BLaER1 (cell line): ENCODE results near the gene HPDL.
"Not testable (repeated sequence)": the region's sequence is repeated elsewhere in the genome, so short reads cannot be mapped to it uniquely, and the experiment has no call there.

Experiments
- H3K27ac ChIP-seq: shearing (Covaris generic); formaldehyde crosslinking; 2 replicates; pipeline ENCODE4 v1.8.1; 2022
- H3K27me3 ChIP-seq: shearing (Covaris generic); formaldehyde crosslinking; 2 replicates; pipeline ENCODE4 v1.8.1; 2022
- H3K36me3 ChIP-seq: shearing (Covaris generic); formaldehyde crosslinking; 2 replicates; pipeline ENCODE4 v1.8.1; 2022
- H3K4me1 ChIP-seq: shearing (Covaris generic); formaldehyde crosslinking; 2 replicates; pipeline ENCODE4 v1.8.1; 2022
- H3K4me2 ChIP-seq: shearing (Covaris generic); formaldehyde crosslinking; 2 replicates; pipeline ENCODE4 v1.8.1; 2022
- H3K4me3 ChIP-seq: shearing (Covaris generic); formaldehyde crosslinking; 2 replicates; pipeline ENCODE4 v1.8.1; 2022
- H3K9ac ChIP-seq: shearing (Covaris generic); formaldehyde crosslinking; 2 replicates; pipeline ENCODE4 v1.8.1; 2022
- H3K9me3 ChIP-seq: shearing (Covaris generic); formaldehyde crosslinking; 2 replicates; pipeline ENCODE4 v1.8.1; 2022
- H4K20me1 ChIP-seq: shearing (Covaris generic); formaldehyde crosslinking; 2 replicates; pipeline ENCODE4 v1.8.1; 2022
- Cebpa-rat ChIP-seq: shearing (Covaris generic); IDR thresholded peaks from 2 replicates; pipeline ENCODE4 v1.8.1; 2022

HPDL gene

DNA sequence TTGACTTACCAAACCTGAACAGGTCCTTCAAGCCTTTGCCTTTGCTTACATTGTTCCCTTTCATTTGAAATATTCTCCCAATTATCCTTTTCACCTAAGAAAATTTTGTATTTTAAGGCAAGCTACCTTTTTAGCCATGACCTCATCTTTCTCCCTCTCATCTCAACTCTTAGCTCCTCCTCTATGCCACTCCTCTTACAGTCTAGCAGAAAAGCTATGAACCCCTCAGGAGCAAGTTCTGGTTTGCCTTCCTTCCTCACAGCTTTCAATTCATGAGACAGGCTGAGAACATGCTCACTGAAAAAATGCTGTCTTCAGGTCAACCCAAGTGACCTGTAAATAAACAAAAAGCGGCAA lies 21.9 kb downstream of the HPDL start:
- H3K27me3 ChIP-seq = no peaks in the 10 kb centered on the region
- H3K4me3 ChIP-seq = no peak overlapping the region
- H3K27ac ChIP-seq = no peak overlapping the region
- H3K36me3 ChIP-seq = peaks cover 32% of the 10 kb centered on the region
- no peak overlapping the region for H3K4me2 ChIP-seq
- H3K4me1 ChIP-seq = no peaks in the 10 kb centered on the region
- no peaks in the 10 kb centered on the region for H3K9me3 ChIP-seq
- no peak overlapping the region for H3K9ac ChIP-seq
- no peaks in the 10 kb centered on the region for H4K20me1 ChIP-seq
- no peak for TF ChIP-seq Cebpa-rat

DNA sequence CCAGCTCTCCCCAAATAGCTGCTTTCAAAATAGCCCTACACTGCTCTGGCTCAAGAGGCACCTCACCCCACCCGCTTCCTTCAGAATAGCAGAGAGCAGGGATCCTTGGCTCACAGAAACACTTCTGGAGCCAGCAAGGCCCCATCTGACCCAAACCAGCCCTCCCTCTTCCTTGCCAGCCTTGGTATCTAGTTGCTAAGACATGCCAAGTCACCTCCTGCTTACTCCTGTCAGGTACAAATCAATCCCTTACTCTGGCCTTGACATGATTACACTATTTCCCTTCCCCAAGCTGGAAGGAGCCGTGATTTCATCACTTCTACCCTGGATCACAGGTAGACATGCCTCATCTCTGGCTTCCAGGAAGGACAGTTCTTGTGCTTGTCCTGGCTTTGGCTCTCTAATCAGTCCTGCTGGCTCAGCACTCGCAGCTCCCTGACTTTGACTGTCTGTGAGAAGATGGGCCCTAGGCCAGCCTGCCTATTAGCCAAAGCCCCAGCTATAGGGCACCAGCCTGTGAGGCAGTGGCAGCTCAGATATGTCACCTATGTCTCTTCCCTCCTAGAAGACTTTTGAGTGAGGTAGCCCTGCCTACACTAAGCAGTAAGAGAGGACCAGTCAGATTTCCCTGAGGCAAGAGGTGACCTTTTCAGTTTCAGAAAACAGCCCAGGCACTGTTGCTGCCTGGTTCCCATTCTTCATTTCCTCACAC lies 22.4 kb downstream of the HPDL start:
- Histone ChIP-seq H3K4me1 (no peaks in the 10 kb centered on the region), H4K20me1 (no peaks in the 10 kb centered on the region), H3K9ac (no peak overlapping the region), H3K9me3 (no peaks in the 10 kb centered on the region), H3K4me2 (no peak overlapping the region), H3K27ac (no peak overlapping the region), H3K4me3 (no peak overlapping the region), H3K36me3 (peaks cover 27% of the 10 kb centered on the region), H3K27me3 (no peaks in the 10 kb centered on the region)
- TF ChIP-seq Cebpa-rat = no peak

GRCh38 chr1:45351508-45351907 lies 24.8 kb downstream of the HPDL start:
- Histone ChIP-seq H3K4me3 (no peak overlapping the region), H3K27ac (no peak overlapping the region), H3K4me1 (no peaks in the 10 kb centered on the region), H3K9ac (no peak overlapping the region), H3K27me3 (no peaks in the 10 kb centered on the region), H4K20me1 (no peaks in the 10 kb centered on the region), H3K4me2 (no peak overlapping the region), H3K9me3 (no peaks in the 10 kb centered on the region), H3K36me3 (peaks cover 3% of the 10 kb centered on the region)
- no peak for TF ChIP-seq Cebpa-rat

DNA sequence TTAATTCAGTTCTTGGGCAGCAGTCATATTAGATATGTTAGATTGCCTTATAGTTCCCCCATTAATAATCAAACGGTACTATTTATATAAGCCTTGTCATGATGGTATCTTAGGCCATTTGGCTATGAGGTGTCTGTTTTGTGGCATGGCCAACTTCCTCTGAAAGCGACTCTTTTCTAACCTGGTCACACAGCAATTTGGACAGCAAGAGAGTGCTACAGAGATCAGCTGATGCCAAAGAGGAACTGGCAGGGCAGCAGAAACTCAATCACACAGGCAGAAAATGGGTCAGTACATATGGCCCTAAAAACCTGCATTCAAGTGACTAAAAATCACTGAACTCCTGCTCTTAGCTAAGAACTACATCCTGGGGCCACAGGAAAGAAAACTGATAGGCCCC lies 27.0 kb downstream of the HPDL start:
- Histone ChIP-seq H3K36me3 (no peaks in the 10 kb centered on the region), H3K27me3 (no peaks in the 10 kb centered on the region), H4K20me1 (no peaks in the 10 kb centered on the region), H3K9ac (no peak overlapping the region), H3K4me3 (no peak overlapping the region), H3K4me2 (no peak overlapping the region), H3K27ac (no peak overlapping the region), H3K9me3 (no peaks in the 10 kb centered on the region), H3K4me1 (no peaks in the 10 kb centered on the region)
- no peak for TF ChIP-seq Cebpa-rat

- no peak for TF ChIP-seq Cebpa-rat
- H3K9ac ChIP-seq = no peak overlapping the region
- H3K4me2 ChIP-seq = no peak overlapping the region
- no peaks in the 10 kb centered on the region for H3K27me3 ChIP-seq
- peaks cover 1% of the 10 kb centered on the region; the same call in 1 of the 2 replicates for H3K4me1 ChIP-seq
- no peak overlapping the region for H3K4me3 ChIP-seq
- no peaks in the 10 kb centered on the region for H3K9me3 ChIP-seq
- no peaks in the 10 kb centered on the region for H3K36me3 ChIP-seq
- no peaks in the 10 kb centered on the region for H4K20me1 ChIP-seq
- no peak overlapping the region for H3K27ac ChIP-seq
Measured at GRCh38 chr1:45354838-45355237, 28.1 kb downstream of the HPDL start.

DNA sequence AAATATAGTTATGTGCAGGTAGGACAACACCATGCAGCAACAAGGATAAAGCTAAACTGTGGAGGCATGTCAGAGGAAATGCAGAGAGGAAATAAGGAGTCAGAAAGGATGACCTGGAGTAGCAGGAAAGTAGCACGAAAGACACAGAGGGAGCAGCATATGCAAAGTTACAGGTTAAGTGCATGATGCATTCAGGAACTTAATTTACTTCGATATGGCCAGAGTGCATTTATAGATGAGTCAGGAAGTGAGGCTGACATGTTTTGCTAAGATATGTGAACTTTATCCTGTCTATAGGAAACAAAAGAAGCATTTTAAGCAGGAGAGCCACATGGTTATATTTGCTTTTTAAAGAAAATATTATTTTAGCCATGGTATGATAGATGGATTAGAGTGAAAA lies 29.0 kb downstream of the HPDL start:
- Histone ChIP-seq H3K27ac (no peak overlapping the region), H4K20me1 (no peaks in the 10 kb centered on the region), H3K9ac (no peak overlapping the region), H3K36me3 (no peaks in the 10 kb centered on the region), H3K27me3 (no peaks in the 10 kb centered on the region), H3K9me3 (no peaks in the 10 kb centered on the region), H3K4me1 (peaks cover 10% of the 10 kb centered on the region), H3K4me2 (no peak overlapping the region), H3K4me3 (no peak overlapping the region)
- TF ChIP-seq Cebpa-rat = no peak

DNA sequence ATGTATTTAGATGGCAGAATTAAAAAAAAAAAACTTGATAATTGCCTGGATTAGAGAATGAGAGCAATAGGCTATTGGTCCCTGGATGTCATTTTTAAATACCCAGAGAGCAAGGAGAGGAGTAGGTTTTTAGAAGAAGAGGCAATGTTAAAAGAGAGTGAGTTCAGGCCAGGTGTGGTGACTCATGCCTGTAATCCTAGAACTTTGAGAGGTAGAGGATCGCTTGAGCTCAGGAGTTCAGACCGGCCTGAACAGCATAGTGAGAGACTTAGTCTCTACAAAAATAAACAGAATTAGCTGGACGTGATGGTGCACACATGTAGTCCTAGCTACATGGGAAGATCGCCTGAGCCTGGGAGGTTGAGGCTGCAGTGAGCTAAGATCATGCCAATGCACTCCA lies 29.5 kb downstream of the HPDL start:
- no peaks in the 10 kb centered on the region for H3K27me3 ChIP-seq
- no peak for TF ChIP-seq Cebpa-rat
- H3K4me2 ChIP-seq = no peak overlapping the region
- H3K9me3 ChIP-seq = no peaks in the 10 kb centered on the region
- no peaks in the 10 kb centered on the region for H4K20me1 ChIP-seq
- H3K9ac ChIP-seq = no peak overlapping the region
- H3K27ac ChIP-seq = no peak overlapping the region
- peaks cover 15% of the 10 kb centered on the region for H3K4me1 ChIP-seq
- H3K36me3 ChIP-seq = no peaks in the 10 kb centered on the region
- H3K4me3 ChIP-seq = no peak overlapping the region

DNA sequence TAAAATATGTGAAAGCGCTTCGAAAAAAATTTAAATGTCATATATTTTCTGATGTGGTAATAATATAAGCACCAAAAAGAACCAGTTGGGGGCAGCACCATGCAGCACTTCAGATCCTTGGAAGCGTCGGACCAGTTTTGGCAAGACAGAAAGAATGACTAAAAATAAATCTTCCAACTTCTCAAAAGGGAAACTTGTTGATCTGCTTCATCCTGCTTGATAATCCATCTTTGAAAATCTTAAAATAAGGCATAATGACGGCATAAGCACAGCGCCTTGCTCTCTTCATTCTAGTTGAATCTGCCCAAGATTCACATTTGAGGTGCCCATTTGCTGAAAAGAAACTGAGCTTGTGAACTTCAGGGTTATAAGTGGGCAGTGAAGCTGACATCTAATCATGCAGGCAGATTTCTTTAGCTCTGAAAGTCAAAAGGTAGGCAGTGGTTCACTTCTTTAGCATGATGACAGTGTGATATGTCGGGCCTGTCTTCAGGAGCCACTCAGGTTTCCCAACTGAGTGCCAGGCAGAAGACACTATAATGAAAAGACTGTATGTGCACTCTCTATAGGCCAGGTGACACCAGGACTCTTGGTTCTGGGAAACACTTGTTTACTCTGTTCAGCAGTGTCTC lies 33.3 kb downstream of the HPDL start:
- no peak for TF ChIP-seq Cebpa-rat
- peaks cover 16% of the 10 kb centered on the region for H3K4me1 ChIP-seq
- peak overlapping the region; percentile 51 for H3K4me2 ChIP-seq
- H3K36me3 ChIP-seq = no peaks in the 10 kb centered on the region
- no peak overlapping the region for H3K4me3 ChIP-seq
- no peaks in the 10 kb centered on the region for H4K20me1 ChIP-seq
- 0 out of 2 replicates have a peak overlapping the region, but pooled peaks have one; percentile 20 for H3K9ac ChIP-seq
- no peaks in the 10 kb centered on the region for H3K9me3 ChIP-seq
- no peak overlapping the region for H3K27ac ChIP-seq
- H3K27me3 ChIP-seq = no peaks in the 10 kb centered on the region

GRCh38 chr1:45360981-45361380 lies 34.3 kb downstream of the HPDL start:
- Histone ChIP-seq H3K9ac (peak overlapping the region; percentile 6; the same call in 1 of the 2 replicates), H3K4me1 (peaks cover 16% of the 10 kb centered on the region), H3K4me2 (peak overlapping the region; percentile 28)
- H3K27ac ChIP-seq, H3K4me3 ChIP-seq, H4K20me1 ChIP-seq, H3K27me3 ChIP-seq, H3K36me3 ChIP-seq, H3K9me3 ChIP-seq: not testable (repeated sequence)

GRCh38 chr1:45364294-45364693 lies 37.6 kb downstream of the HPDL start:
- H3K27ac ChIP-seq = no peak overlapping the region
- no peak overlapping the region for H3K9ac ChIP-seq
- no peak overlapping the region for H3K4me2 ChIP-seq
- no peak for TF ChIP-seq Cebpa-rat
- no peaks in the 10 kb centered on the region for H4K20me1 ChIP-seq
- no peaks in the 10 kb centered on the region for H3K36me3 ChIP-seq
- peaks cover 16% of the 10 kb centered on the region for H3K4me1 ChIP-seq
- no peaks in the 10 kb centered on the region for H3K9me3 ChIP-seq
- H3K27me3 ChIP-seq = no peaks in the 10 kb centered on the region
- no peak overlapping the region for H3K4me3 ChIP-seq

DNA sequence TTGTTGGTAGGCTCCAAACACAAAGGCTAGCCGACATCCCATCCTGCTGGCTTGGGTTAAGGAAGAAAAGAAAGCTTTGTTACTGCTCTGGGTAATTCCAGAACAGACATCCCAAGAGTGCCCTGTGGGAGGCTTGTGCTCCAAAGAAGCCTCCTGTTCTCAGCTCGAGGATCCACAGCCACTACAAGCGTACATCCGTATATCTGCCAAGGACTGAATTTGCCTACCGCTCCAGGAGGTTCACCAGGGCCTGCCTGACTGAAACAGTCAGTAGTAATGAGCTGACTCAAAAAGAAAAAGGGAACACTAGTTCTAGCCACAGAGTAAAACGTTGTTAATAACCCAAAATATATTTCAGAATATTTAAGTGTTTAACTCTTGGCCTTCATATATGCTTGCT lies 38.4 kb downstream of the HPDL start:
- no peak for TF ChIP-seq Cebpa-rat
- Histone ChIP-seq H3K9ac (no peak overlapping the region), H3K4me1 (peaks cover 12% of the 10 kb centered on the region), H3K4me2 (no peak overlapping the region), H3K9me3 (no peaks in the 10 kb centered on the region), H3K36me3 (no peaks in the 10 kb centered on the region), H4K20me1 (no peaks in the 10 kb centered on the region), H3K4me3 (no peak overlapping the region), H3K27me3 (no peaks in the 10 kb centered on the region), H3K27ac (no peak overlapping the region)
